Stomach (tissue), 9 donors: ENCODE measurements around the gene ARID5A. TPM values are rescaled to one million over a fixed set of nuclear protein-coding genes. Genes with fewer than 3 reads are reported as not detected.

Source experiments
- DNase-seq, 2 donors: peaks; one replicate each; pipeline versions ENCODE4 v3.0.0 to v3.0.0-alpha.2; 2013 to 2019
- H3K27ac ChIP-seq, 5 donors: fragments of 200-600 bp in 4 of 5; sonication (generic) in 4 of 5; one replicate each; pipeline ENCODE4 v1.5.1; 2013 to 2019; ENCODE audit warnings: mild to moderate bottlenecking in 1 of 5, moderate library complexity in 1 of 5
- H3K27me3 ChIP-seq, 3 donors: fragments of 200-600 bp; sonication (generic); one replicate each; pipeline ENCODE4 v1.5.1; 2017 to 2019; ENCODE audit warnings: mixed run types in 1 of 3
- H3K36me3 ChIP-seq, 4 donors: fragments of 200-600 bp; sonication (generic); 1 replicate in 3 of 4; 2 replicates in 1 of 4; pipeline ENCODE4 v1.5.1; 2016 to 2019
- H3K4me1 ChIP-seq, 4 donors: fragments of 200-600 bp; sonication (generic); one replicate each; pipeline ENCODE4 v1.5.1; 2016 to 2019
- H3K4me3 ChIP-seq, 4 donors: fragments of 200-600 bp; sonication (generic) in 3 of 4; one replicate each; pipeline ENCODE4 v1.5.1; 2016 to 2019; ENCODE audit warnings: mild to moderate bottlenecking in 1 of 4
- H3K9me3 ChIP-seq, 4 donors: fragments of 200-600 bp; sonication (generic); one replicate each; pipeline ENCODE4 v1.5.1; 2016 to 2019
- CTCF ChIP-seq, 7 experiments: fragments of 450-650 bp in 4 of 7; fragments of 200-600 bp in 3 of 7; sonication (generic) in 3 of 7; IDR thresholded peaks; one replicate each; pipeline ENCODE4 v1.5.1; 2016 to 2019; ENCODE audit warnings: antibody characterized with exemption in 7 of 7, control low read depth in 2 of 7, mild to moderate bottlenecking in 1 of 7
- EP300 ChIP-seq: sonication (generic); formaldehyde crosslinking; IDR thresholded peaks from one replicate; pipeline ENCODE4 v1.6.1; 2017; ENCODE audit warnings: antibody characterized with exemption
- POLR2A ChIP-seq, 4 donors: fragments of 450-650 bp; IDR thresholded peaks; one replicate each; pipeline ENCODE4 v1.6.1; 2016; ENCODE audit warnings: antibody characterized with exemption in 4 of 4, control low read depth in 2 of 4, mild to moderate bottlenecking in 1 of 4, moderate library complexity in 1 of 4
- POLR2AphosphoS5 ChIP-seq, 3 donors: sonication (generic); formaldehyde crosslinking; IDR thresholded peaks; one replicate each; pipeline ENCODE4 v1.6.1; 2016; ENCODE audit warnings: antibody characterized with exemption in 3 of 3
- WGBS, 5 donors: extraction: QIAGEN DNeasy Blood & Tissue Kit in 3 of 5; methylation state at CpG; one replicate each; pipeline versions ENCODE4 v1.1.5 to v1.1.7; 2013 to 2018; 5-methylcytosine and 5-hydroxymethylcytosine counted together
- intact Hi-C: fragments of 100-400 bp; cut with DNase I; formaldehyde crosslinking; loops from one replicate; pipeline ENCODE4 v1.15.1; 2023; ENCODE audit warnings: low total_unique reads
- polyA plus RNA-seq, 3 donors: library from polyadenylated mRNA; stranded (reverse); fragments of 200-250 nt; gene quantifications; one replicate each; pipeline ENCODE4 v1.2.3, GENCODE V29; 2013
- total RNA-seq, 5 donors: library from RNA; depleted of rRNA; stranded (reverse); fragments of >200 nt; gene quantifications; one replicate each; pipeline versions ENCODE4 v1.1.0 to v1.2.3, GENCODE V29; 2014 to 2016
- donor health status: healthy with polysubstance abuse.
- donor health status: Bipolar disorder and iron deficiency.
- donor health status: healthy.

The ARID5A gene
- total and polyA plus RNA-seq, 8 donors, result 1.2 to 26.8 (median 14.6) TPM

GRCh38 chr2:96580771-96581170 lies 44.2 kb downstream of the ARID5A start:
- intact Hi-C loops, result no loop called here
- Histone ChIP-seq H3K27ac (no peak overlapping the region), H3K4me1 (peaks cover 0 to 1% (median 0%) of the 10 kb centered on the region in 4 donors), H3K9me3 (no peaks in the 10 kb centered on the region), H3K36me3 (peaks cover 0 to 18% (median 12%) of the 10 kb centered on the region in 4 donors), H3K27me3 (no peaks in the 10 kb centered on the region), H3K4me3 (no peak overlapping the region)
- peak in 1 of 2 donors; percentile 73 for DNase-seq
- no peak for TF ChIP-seq EP300
- TF ChIP-seq CTCF (IDR thresholded peaks at IDR 0.05), result no peak
- TF ChIP-seq POLR2A (IDR thresholded peaks at IDR 0.05), result no peak
- no peak for TF ChIP-seq POLR2AphosphoS5 (IDR thresholded peaks at IDR 0.05)
- 82 to 93% (median 92%) methylated on average over 4 of the region's 4 CpGs for WGBS, 5 donors

DNA sequence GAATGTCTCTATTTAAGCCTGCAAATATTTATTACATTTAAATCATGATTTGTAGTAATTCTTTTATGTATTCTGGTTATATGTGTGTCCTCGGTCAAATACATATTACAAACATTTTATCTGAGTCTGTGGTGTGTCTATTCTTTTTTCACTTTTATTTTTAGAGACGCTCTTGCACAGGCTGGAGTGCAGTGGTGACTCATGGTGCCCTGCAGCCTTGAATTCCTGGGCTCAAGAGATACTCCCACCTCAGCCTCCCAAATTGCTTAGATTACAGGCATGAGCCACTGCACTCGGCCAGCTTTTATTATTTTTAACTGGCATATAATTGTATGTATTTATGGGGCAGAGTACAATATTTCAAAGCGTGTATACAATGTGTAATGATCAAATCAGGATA lies 47.5 kb downstream of the ARID5A start:
- TF ChIP-seq POLR2AphosphoS5 (IDR thresholded peaks at IDR 0.05), result no peak
- no peak for TF ChIP-seq EP300

GRCh38 chr2:96587843-96588242 lies 51.3 kb downstream of the ARID5A start:
- Histone ChIP-seq H3K36me3 (peaks cover 0 to 32% (median 29%) of the 10 kb centered on the region in 4 donors), H3K27me3 (no peaks in the 10 kb centered on the region), H3K9me3 (no peaks in the 10 kb centered on the region), H3K4me1 (no peaks in the 10 kb centered on the region), H3K4me3 (no peak overlapping the region), H3K27ac (no peak overlapping the region)
- intact Hi-C loops, result no loop called here
- 92 to 100% (median 95%) methylated on average over 1 of the region's 1 CpG for WGBS, 5 donors
- DNase-seq, result no peak
- TF ChIP-seq EP300, result no peak
- TF ChIP-seq CTCF (IDR thresholded peaks at IDR 0.05), result no peak
- TF ChIP-seq POLR2A (IDR thresholded peaks at IDR 0.05), result no peak
- no peak for TF ChIP-seq POLR2AphosphoS5 (IDR thresholded peaks at IDR 0.05)

More for the DNA sequence above, 47.5 kb downstream of the ARID5A start:
- DNase-seq, result no peak
- no peak overlapping the region for H3K4me3 ChIP-seq
- intact Hi-C loops, result no loop called here
- 84 to 99% (median 96%) methylated on average over 4 of the region's 4 CpGs for WGBS, 5 donors
- no peaks in the 10 kb centered on the region for H3K4me1 ChIP-seq
- H3K27me3 ChIP-seq, result no peaks in the 10 kb centered on the region
- H3K9me3 ChIP-seq, result no peaks in the 10 kb centered on the region
- H3K27ac ChIP-seq, result no peak overlapping the region
- H3K36me3 ChIP-seq, result peaks cover 0 to 18% (median 12%) of the 10 kb centered on the region in 4 donors

DNA sequence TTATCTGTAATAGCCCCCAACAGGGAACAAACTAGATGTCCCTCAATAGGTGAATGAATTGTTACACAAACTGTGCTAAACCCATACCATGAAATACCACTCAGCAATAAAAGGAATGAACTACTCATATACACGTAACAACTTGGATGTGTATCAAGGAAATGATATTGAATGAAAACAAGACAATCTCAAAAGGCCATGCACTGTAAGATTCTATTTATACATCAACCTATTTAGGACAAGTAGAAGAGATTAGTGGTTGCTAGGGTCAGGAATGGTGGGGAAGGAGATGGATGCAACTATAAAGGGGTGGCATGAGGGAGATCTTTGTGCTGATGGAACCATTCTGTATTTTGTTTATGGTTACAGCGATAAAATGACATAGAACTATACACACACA lies 54.5 kb downstream of the ARID5A start:
- Histone ChIP-seq H3K4me3 (no peak overlapping the region), H3K9me3 (no peaks in the 10 kb centered on the region), H3K27me3 (no peaks in the 10 kb centered on the region), H3K36me3 (peaks cover 28 to 53% (median 47%) of the 10 kb centered on the region in 4 donors), H3K27ac (no peak overlapping the region), H3K4me1 (no peaks in the 10 kb centered on the region)
- 63 to 73% (median 64%) methylated on average over 2 of the region's 2 CpGs for WGBS, 5 donors
- intact Hi-C loops, result no loop called here
- no peak for DNase-seq
- TF ChIP-seq CTCF (IDR thresholded peaks at IDR 0.05), result no peak

DNA sequence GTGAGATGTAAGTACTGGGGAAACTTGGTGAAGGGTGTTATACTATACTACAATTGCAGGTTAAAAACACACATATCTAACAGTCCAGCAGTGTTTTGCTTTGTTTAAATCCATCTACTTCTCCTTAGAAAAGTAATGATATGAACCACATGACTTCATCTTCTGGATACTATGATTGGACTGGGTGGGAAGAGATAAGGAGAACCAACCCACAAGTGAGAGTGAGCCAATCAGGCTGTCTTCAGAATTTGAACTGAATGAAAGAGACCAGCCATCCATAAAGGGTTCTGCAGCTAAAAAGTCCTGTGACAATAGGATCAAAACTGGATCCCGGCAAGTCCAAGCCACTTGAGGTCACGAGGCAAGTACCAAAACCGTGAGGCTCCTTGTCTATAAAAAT lies 54.9 kb downstream of the ARID5A start:
- no peaks in the 10 kb centered on the region for H3K4me1 ChIP-seq
- H3K4me3 ChIP-seq, result no peak overlapping the region
- 94 to 98% (median 96%) methylated on average over 3 of the region's 3 CpGs for WGBS, 5 donors
- TF ChIP-seq POLR2A (IDR thresholded peaks at IDR 0.05) (no peak), CTCF (IDR thresholded peaks at IDR 0.05) (no peak), EP300 (no peak), POLR2AphosphoS5 (IDR thresholded peaks at IDR 0.05) (no peak)
- H3K27me3 ChIP-seq, result no peaks in the 10 kb centered on the region
- no peak for DNase-seq
- H3K9me3 ChIP-seq, result no peaks in the 10 kb centered on the region
- no peak overlapping the region for H3K27ac ChIP-seq
- H3K36me3 ChIP-seq, result peaks cover 32 to 57% (median 52%) of the 10 kb centered on the region in 4 donors
- intact Hi-C loops, result no loop called here
